HG02571 (cell line): ENCODE results near the gene CNGB1.
"Not testable (repeated sequence)": the region's sequence is repeated elsewhere in the genome, so short reads cannot be mapped to it uniquely, and the experiment has no call there.

Experiments
- ATAC-seq: cut with Tn5 transposase; IDR thresholded peaks from one replicate; pipeline ENCODE4 v1.9.1; 2021; ENCODE audit warnings: mild to moderate bottlenecking, moderate library complexity; ENCODE audit not compliant: unreplicated experiment

The CNGB1 gene

GRCh38 chr16:57912529-57913260, 58.2 kb downstream of the CNGB1 start:
- no peak for ATAC-seq

- no peak for ATAC-seq
These were observed 59.2 kb downstream of the CNGB1 start for GRCh38 chr16:57911743-57912142.

GRCh38 chr16:57910696-57911095, 60.2 kb downstream of the CNGB1 start:
- no peak for ATAC-seq

- ATAC-seq: no peak
These were observed 62.4 kb downstream of the CNGB1 start for GRCh38 chr16:57908409-57908987.

- no peak for ATAC-seq
These were observed 64.3 kb downstream of the CNGB1 start for GRCh38 chr16:57906382-57907316.

- ATAC-seq: no peak
These were observed 66.8 kb downstream of the CNGB1 start for GRCh38 chr16:57904101-57904500.

GRCh38 chr16:57903656-57904055, 67.3 kb downstream of the CNGB1 start:
- ATAC-seq: no peak

GRCh38 chr16:57901480-57902069, 69.4 kb downstream of the CNGB1 start:
- ATAC-seq: no peak

GRCh38 chr16:57900796-57901479, 70.0 kb downstream of the CNGB1 start:
- ATAC-seq: no peak

GRCh38 chr16:57899771-57900661, 70.9 kb downstream of the CNGB1 start:
- ATAC-seq: no peak

- ATAC-seq: no peak
These were observed 72.0 kb downstream of the CNGB1 start for GRCh38 chr16:57898961-57899360.

- no peak for ATAC-seq
These were observed 72.9 kb downstream of the CNGB1 start for GRCh38 chr16:57897996-57898395.

- ATAC-seq: no peak
These were observed 73.7 kb downstream of the CNGB1 start for GRCh38 chr16:57897053-57897784.

- ATAC-seq: not testable (repeated sequence)
These were observed 75.8 kb downstream of the CNGB1 start for GRCh38 chr16:57895081-57895547.

GRCh38 chr16:57894390-57895080, 76.4 kb downstream of the CNGB1 start:
- ATAC-seq: no peak

- no peak for ATAC-seq
These were observed 77.2 kb downstream of the CNGB1 start for GRCh38 chr16:57893559-57894389.

- ATAC-seq: no peak
These were observed 77.7 kb downstream of the CNGB1 start for GRCh38 chr16:57893217-57893558.
